ENCODE measurements around the gene PTPRG.

PTPRG gene

GRCh38 chr3:61901496-61901895 lies 340.1 kb downstream of the PTPRG start:
- DNase-seq (ENCODE audit: extremely low read depth, low read depth): no peak
- no peak for TF ChIP-seq CTCF (IDR thresholded peaks at IDR 0.05; ENCODE audit: low read depth, low read length, missing control alignments)
- no peak overlapping the region for H3K4me3 ChIP-seq (replicated peaks; ENCODE audit: low read depth, low read length)

GRCh38 chr3:61901986-61902385 lies 340.6 kb downstream of the PTPRG start:
- no peak for DNase-seq (ENCODE audit: extremely low read depth, low read depth)
- no peak overlapping the region for H3K4me3 ChIP-seq (replicated peaks; ENCODE audit: low read depth, low read length)
- no peak for TF ChIP-seq CTCF (IDR thresholded peaks at IDR 0.05; ENCODE audit: low read depth, low read length, missing control alignments)

GRCh38 chr3:61903074-61903473 lies 341.7 kb downstream of the PTPRG start:
- no peak for TF ChIP-seq CTCF (IDR thresholded peaks at IDR 0.05; ENCODE audit: low read depth, low read length, missing control alignments)
- H3K4me3 ChIP-seq (replicated peaks; ENCODE audit: low read depth, low read length): no peak overlapping the region
- no peak for DNase-seq (ENCODE audit: extremely low read depth, low read depth)

- H3K4me3 ChIP-seq (replicated peaks; ENCODE audit: low read depth, low read length): no peak overlapping the region
- TF ChIP-seq CTCF (IDR thresholded peaks at IDR 0.05; ENCODE audit: low read depth, low read length, missing control alignments): no peak
- DNase-seq (ENCODE audit: extremely low read depth, low read depth): no peak
Measured at GRCh38 chr3:61903931-61904657, 342.7 kb downstream of the PTPRG start.

GRCh38 chr3:61907210-61907795 lies 345.9 kb downstream of the PTPRG start:
- H3K4me3 ChIP-seq (replicated peaks; ENCODE audit: low read depth, low read length): no peak overlapping the region
- no peak for DNase-seq (ENCODE audit: extremely low read depth, low read depth)
- no peak for TF ChIP-seq CTCF (IDR thresholded peaks at IDR 0.05; ENCODE audit: low read depth, low read length, missing control alignments)

GRCh38 chr3:61908382-61908781 lies 347.0 kb downstream of the PTPRG start:
- DNase-seq (ENCODE audit: extremely low read depth, low read depth): no peak
- no peak for TF ChIP-seq CTCF (IDR thresholded peaks at IDR 0.05; ENCODE audit: low read depth, low read length, missing control alignments)
- H3K4me3 ChIP-seq (replicated peaks; ENCODE audit: low read depth, low read length): no peak overlapping the region
